ENCODE measurements around the gene ZSCAN31. TPM values are rescaled to one million over a fixed set of nuclear protein-coding genes. Genes with fewer than 3 reads are reported as not detected.

ZSCAN31 gene
- total and polyA plus RNA-seq, 9 of the 15 experiments (the other 6 are each of a cell fraction or from before 2014, with no cell fraction given), result 3.9 to 12.1 (median 7.0) TPM

DNA sequence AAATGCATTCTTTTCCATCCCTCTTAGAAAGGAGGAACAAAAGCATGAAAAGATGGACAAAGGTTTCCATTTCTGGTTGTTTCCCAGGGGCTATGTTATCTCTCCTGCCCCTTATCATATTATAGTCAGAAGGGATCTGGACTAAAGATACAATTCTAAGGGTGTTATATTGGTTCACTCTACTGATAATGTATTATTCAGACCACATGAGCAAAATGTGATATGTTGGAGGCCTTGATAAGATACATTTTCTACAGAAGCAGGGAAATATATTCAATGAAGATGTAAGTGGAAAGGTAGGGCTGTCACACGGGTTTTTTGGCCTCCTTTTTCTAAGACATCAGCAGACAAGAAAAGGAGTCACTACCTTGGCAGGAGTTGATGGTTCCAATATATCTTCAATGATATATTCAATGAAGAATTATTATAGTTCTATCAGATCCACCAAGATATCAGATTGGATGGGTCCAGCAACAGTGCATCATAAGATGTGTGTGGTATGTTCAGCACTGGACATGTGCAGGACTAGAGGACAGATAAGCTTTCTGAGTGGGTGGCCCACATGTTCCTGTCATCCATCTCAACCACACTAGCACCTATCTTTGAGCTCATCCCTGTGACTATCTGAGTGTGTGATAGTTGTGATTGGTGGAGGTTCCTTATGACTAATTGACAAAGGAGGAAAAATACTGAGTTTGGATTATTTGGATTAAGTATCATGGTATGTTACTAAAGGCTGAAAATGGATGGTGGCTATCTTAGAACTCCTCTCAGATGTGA is 8.1 kb upstream of the ZSCAN31 start (continued):
- TF ChIP-seq PML (IDR thresholded peaks at IDR 0.05; ENCODE audit: low read length) (peak; percentile 58; the same call in 1 of the 2 replicates), LEF1 (IDR thresholded peaks at IDR 0.05) (peak; percentile 36; the same call in 1 of the 2 replicates), DPF2 (IDR thresholded peaks at IDR 0.05) (peak; percentile 69), CREM (IDR thresholded peaks at IDR 0.05; ENCODE audit: low read depth) (peak; percentile 79), ZEB2 (IDR thresholded peaks at IDR 0.05) (peak; percentile 47; the same call in 1 of the 2 replicates), KDM1A (IDR thresholded peaks at IDR 0.05) (peak; percentile 70 to 71), ZNF274 (IDR thresholded peaks at IDR 0.05; ENCODE audit: borderline replicate concordance, low read depth, low read length) (no peak), NCOR1 (IDR thresholded peaks at IDR 0.05) (peak; percentile 43), RBM34 (IDR thresholded peaks at IDR 0.05; ENCODE audit: borderline replicate concordance, insufficient read depth, low read length) (no peak), MAX (CRISPR knock-in tag; IDR thresholded peaks at IDR 0.05) (0 out of 2 replicates have a peak, but pooled peaks have one; percentile 19), HMGN3 (IDR thresholded peaks at IDR 0.05; ENCODE audit: borderline replicate concordance, extremely low read depth, insufficient read length, low read depth, low read length) (no peak), TEAD4 (IDR thresholded peaks at IDR 0.05; ENCODE audit: low read length) (peak; percentile 88), TEAD4 (CRISPR knock-in tag; IDR thresholded peaks at IDR 0.05; ENCODE audit: borderline replicate concordance) (no peak), CCNT2 (IDR thresholded peaks at IDR 0.05; ENCODE audit: borderline replicate concordance, extremely low read depth, insufficient read length, low read depth, low read length) (peak; percentile 26), MTA3 (IDR thresholded peaks at IDR 0.05; ENCODE audit: borderline replicate concordance) (0 out of 2 replicates have a peak, but pooled peaks have one; percentile 22), NRF1 (conservative IDR thresholded peaks at IDR 0.05 in 1 of 2, IDR thresholded peaks at IDR 0.05 in 1 of 2) (peak; percentile 67 to 73), EP300 (IDR thresholded peaks at IDR 0.05; ENCODE audit: low read length) (peak; percentile 43; the same call in 1 of the 2 replicates), EGR1 (conservative IDR thresholded peaks at IDR 0.05) (peak; percentile 95), MECOM (CRISPR knock-in tag; IDR thresholded peaks at IDR 0.05) (peak; percentile 90), HDAC1 (IDR thresholded peaks at IDR 0.05) (peak in 1 of 2 experiments; percentile 52; a peak in 1 of 4 replicates)

Measured in K562 (cell line).